ENCODE data around the gene MPEG1.

DNA sequence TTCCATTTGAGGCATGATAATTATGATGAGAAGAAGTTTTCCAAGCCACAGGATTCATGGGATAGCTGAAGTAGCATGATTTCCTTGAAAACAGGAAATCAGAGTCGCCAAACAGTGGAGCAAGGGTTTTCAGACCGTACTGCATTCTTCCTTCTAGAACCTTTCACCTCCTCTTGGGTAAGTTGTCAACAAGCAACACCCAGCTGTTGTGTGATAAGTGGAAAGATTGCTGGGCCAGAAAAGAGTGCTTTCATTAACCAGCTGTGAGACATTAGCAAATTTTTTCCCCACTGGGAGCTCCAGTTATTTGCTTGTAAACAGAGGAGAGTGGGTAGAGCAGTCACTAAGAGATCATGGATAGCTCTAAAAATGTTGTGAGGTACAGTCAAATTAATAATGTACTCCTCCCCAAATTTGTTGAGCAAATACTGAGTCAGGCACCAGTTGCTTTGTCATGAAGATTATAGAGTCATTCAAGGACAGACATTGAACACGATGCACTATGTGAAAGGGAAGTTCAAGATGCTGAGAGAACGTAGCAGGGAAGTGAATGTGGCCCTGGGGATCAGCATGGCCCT lies 11.7 kb upstream of the MPEG1 start:
- TF ChIP-seq, protein P1, sequence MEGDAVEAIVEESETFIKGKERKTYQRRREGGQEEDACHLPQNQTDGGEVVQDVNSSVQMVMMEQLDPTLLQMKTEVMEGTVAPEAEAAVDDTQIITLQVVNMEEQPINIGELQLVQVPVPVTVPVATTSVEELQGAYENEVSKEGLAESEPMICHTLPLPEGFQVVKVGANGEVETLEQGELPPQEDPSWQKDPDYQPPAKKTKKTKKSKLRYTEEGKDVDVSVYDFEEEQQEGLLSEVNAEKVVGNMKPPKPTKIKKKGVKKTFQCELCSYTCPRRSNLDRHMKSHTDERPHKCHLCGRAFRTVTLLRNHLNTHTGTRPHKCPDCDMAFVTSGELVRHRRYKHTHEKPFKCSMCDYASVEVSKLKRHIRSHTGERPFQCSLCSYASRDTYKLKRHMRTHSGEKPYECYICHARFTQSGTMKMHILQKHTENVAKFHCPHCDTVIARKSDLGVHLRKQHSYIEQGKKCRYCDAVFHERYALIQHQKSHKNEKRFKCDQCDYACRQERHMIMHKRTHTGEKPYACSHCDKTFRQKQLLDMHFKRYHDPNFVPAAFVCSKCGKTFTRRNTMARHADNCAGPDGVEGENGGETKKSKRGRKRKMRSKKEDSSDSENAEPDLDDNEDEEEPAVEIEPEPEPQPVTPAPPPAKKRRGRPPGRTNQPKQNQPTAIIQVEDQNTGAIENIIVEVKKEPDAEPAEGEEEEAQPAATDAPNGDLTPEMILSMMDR (optimal IDR thresholded peaks at IDR 0.05 in 1 of 3, IDR thresholded peaks at IDR 0.05 in 1 of 3, conservative IDR thresholded peaks at IDR 0.05 in 1 of 3; ENCODE audit: extremely low read depth in 1 of 3, insufficient read depth in 2 of 3, low read length in 3 of 3) = no peak
- no peak for TF ChIP-seq EZH2 (IDR thresholded peaks at IDR 0.05; ENCODE audit: low read length)
